BE2C (cell line): ENCODE measurements around the gene CD82.

ENCODE experiments used
- DNase-seq: peaks from one replicate; pipeline ENCODE4 v3.0.0-alpha.2; 2020
- H3K27me3 ChIP-seq: fragments of 250-450 bp; sonication (Bioruptor Pico); 2 replicates; pipeline ENCODE4 v1.5.1; 2020; ENCODE audit warnings: mild to moderate bottlenecking
- H3K36me3 ChIP-seq: fragments of 250-450 bp; sonication (Bioruptor Pico); 2 replicates; pipeline ENCODE4 v1.5.1; 2020; ENCODE audit warnings: mild to moderate bottlenecking
- H3K4me1 ChIP-seq: fragments of 250-450 bp; sonication (Bioruptor Pico); 2 replicates; pipeline ENCODE4 v1.5.1; 2020
- H3K4me3 ChIP-seq: 2 replicates; pipeline ENCODE4 v1.5.1; 2011; ENCODE audit warnings: low read depth, low read length
- H3K9me3 ChIP-seq: fragments of 250-450 bp; sonication (Bioruptor Pico); 2 replicates; pipeline ENCODE4 v1.5.1; 2020
- TF ChIP-seq, protein P1 (sequence below): IDR thresholded peaks from 2 replicates; pipeline ENCODE4 v1.5.1; 2012; ENCODE audit warnings: mild to moderate bottlenecking, low read depth, low read length

CD82 gene

DNA sequence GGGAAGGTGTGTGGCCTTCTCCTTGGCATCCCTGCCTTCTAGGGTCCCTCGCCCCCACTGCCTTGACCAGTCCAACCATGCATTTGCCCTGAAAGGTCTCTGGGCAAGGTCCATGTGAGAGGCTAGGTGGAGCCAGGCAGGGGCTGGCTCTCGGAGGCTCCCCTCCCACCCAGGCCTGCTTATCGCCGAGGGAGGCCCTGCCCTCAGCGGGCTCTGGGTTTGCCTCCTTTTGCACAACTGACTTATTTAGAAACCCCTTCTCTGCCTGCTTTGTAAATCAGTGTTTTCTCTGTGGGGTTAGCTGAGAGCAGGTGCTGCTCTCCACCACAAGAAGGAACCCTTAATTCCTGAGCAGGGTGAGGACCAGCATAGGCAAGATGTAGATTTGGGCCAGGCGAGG lies 47.7 kb downstream of the CD82 start:
- Histone ChIP-seq H3K9me3 (no peaks in the 10 kb centered on the region), H3K27me3 (no peaks in the 10 kb centered on the region), H3K4me1 (peaks cover 3% of the 10 kb centered on the region; the same call in 1 of the 2 replicates), H3K4me3 (no peak overlapping the region), H3K36me3 (no peaks in the 10 kb centered on the region)
- TF ChIP-seq, protein P1, sequence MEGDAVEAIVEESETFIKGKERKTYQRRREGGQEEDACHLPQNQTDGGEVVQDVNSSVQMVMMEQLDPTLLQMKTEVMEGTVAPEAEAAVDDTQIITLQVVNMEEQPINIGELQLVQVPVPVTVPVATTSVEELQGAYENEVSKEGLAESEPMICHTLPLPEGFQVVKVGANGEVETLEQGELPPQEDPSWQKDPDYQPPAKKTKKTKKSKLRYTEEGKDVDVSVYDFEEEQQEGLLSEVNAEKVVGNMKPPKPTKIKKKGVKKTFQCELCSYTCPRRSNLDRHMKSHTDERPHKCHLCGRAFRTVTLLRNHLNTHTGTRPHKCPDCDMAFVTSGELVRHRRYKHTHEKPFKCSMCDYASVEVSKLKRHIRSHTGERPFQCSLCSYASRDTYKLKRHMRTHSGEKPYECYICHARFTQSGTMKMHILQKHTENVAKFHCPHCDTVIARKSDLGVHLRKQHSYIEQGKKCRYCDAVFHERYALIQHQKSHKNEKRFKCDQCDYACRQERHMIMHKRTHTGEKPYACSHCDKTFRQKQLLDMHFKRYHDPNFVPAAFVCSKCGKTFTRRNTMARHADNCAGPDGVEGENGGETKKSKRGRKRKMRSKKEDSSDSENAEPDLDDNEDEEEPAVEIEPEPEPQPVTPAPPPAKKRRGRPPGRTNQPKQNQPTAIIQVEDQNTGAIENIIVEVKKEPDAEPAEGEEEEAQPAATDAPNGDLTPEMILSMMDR = no peak
- DNase-seq = no peak

DNA sequence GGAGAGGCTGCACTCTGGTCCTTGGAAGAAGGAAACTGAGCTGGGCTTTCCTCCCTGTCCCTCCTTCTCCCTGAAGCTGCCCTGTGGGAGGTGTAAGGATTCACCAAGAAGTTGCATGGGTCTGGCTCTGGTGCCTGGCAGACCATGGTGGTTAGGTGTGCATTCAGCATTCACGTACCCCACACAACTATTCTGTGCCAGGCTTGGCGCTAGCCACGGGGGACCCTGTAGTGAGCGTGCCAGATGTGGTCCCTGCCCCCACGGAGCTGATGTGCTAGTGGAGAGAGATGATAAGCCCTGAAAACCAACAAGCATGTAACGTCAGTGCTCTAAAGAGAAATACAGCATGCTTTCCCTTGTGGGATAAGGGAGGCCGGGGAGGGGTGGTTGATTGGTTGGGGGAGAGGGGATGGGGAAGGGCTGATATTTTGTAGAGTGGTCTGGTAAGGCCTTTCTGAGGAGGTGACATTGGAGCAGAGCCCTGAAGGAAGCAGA lies 48.9 kb downstream of the CD82 start:
- Histone ChIP-seq H3K4me1 (peaks cover 3% of the 10 kb centered on the region; the same call in 1 of the 2 replicates), H3K4me3 (no peak overlapping the region), H3K9me3 (no peaks in the 10 kb centered on the region), H3K36me3 (no peaks in the 10 kb centered on the region), H3K27me3 (no peaks in the 10 kb centered on the region)
- TF ChIP-seq, protein P1 = no peak
- no peak for DNase-seq

DNA sequence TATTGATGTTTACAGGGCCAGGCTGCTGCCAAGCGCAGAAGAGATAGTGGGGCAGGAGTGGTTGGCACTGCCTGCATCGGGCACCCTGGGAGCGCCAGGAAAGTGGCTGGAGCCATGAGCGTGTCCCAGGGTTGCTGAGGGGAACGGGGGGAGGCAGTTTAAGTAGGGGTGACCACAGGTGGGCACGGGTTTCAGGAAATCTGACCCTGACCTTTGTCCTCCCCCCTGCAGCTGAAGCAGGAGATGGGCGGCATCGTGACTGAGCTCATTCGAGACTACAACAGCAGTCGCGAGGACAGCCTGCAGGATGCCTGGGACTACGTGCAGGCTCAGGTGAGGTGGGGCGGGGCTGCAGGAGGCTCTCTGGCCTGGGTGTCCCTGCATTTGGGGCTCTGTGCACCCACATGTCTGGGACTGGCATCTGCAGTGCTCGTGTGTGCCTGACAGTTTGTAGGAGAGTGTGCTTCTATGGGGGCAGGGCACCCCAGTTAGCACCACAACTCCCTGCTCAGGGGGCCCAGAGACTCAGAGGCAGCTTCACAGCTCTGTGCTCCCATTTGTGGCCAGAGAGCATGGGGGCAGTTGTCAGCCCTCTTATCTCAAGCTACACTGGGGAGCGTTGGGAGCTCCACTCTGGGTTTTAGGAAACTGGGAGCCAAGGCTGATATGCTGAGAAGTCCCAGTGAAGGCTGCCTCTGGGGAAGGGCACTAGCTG lies 49.7 kb downstream of the CD82 start:
- Histone ChIP-seq H3K27me3 (no peaks in the 10 kb centered on the region), H3K9me3 (no peaks in the 10 kb centered on the region), H3K36me3 (no peaks in the 10 kb centered on the region), H3K4me3 (no peak overlapping the region), H3K4me1 (peaks cover 3% of the 10 kb centered on the region; the same call in 1 of the 2 replicates)
- TF ChIP-seq, protein P1 = no peak
- no peak for DNase-seq

DNA sequence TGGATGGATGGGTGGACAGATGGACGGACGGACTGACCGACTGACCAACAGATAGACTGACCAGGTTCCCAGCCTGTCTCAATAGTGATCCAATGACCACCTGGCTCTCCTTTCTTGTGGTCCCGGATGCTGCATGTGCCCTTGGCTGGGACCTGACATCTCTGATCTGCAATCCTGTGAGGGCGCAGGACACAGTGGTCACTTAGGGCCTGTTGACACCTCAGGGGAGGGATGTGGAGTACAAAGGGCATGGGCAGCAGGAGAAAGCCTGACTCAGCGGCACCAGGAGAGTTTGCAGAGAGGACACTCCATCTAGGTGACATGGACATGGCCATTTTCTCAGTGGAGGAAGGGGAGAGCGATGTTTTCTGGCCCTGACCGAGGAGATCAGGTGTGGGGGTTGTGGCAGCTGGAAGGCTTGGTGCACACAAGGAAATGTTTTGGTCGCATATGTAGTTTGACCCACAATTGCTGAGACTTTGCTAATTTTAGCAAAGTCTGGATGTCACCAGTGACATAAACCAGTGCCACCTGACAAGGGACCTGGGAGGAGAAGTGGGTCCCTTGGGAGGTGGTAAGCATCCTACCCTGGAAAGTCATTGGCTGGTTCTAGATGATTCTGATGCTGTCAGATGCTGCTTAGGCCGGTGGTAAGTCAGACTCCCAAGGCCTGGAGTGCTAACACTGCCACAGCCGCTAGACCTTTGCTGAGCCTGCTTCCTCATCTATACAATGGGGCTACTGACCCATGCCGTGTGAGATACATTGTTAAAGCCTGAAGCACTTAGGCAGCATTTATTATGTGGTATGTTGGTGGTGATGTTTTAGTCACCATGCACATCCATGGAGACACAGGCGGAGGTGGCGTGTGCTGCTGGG lies 50.7 kb downstream of the CD82 start:
- peaks cover 3% of the 10 kb centered on the region; the same call in 1 of the 2 replicates for H3K4me1 ChIP-seq
- no peak overlapping the region for H3K4me3 ChIP-seq
- DNase-seq = no peak
- no peaks in the 10 kb centered on the region for H3K27me3 ChIP-seq
- TF ChIP-seq, protein P1 = no peak
- H3K36me3 ChIP-seq = no peaks in the 10 kb centered on the region
- no peaks in the 10 kb centered on the region for H3K9me3 ChIP-seq

DNA sequence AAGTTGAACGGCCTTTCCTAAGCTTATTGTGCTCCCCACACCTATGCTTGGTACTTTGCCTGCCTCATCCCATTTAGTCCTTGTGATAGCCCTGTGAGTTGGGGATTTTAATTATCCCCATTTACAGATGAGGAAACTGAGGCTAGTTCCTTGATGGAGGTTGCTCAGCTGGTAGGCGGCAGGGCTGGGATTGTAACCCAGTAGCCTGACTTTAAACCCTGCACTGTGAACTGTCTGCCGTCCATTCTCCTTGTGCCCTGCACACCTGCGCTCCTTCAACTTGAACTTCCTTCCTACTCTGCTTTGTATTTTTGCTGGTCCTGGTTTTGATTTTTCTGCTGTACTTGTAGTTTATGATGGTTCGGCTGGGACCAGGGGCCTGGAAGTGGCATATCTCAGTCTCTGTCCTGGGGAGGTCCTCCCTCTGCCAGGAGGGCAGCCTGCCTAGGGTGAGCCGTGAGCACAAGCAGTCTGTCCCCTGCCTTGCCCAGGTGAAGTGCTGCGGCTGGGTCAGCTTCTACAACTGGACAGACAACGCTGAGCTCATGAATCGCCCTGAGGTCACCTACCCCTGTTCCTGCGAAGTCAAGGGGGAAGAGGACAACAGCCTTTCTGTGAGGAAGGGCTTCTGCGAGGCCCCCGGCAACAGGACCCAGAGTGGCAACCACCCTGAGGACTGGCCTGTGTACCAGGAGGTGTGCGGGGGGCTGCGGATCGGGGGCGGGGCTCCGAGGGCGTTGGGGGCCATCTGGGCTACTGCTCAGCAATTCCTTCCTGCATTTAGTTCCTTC lies 52.4 kb downstream of the CD82 start:
- no peaks in the 10 kb centered on the region for H3K9me3 ChIP-seq
- peaks cover 6% of the 10 kb centered on the region; the same call in 1 of the 2 replicates for H3K4me1 ChIP-seq
- TF ChIP-seq, protein P1 = no peak
- H3K36me3 ChIP-seq = no peaks in the 10 kb centered on the region
- DNase-seq = no peak
- no peak overlapping the region for H3K4me3 ChIP-seq
- H3K27me3 ChIP-seq = no peaks in the 10 kb centered on the region
